ENCODE measurements around the gene BGN. TPM values are rescaled to one million over a fixed set of nuclear protein-coding genes. Genes with fewer than 3 reads are reported as not detected.

Gene BGN
- total and polyA plus RNA-seq, 8 donors, result 6.2 to 64.3 (median 16.2) TPM

GRCh38 chrX:153527208-153527607 is 32.4 kb downstream of the BGN start:
- DNase-seq, result no peak
- intact Hi-C loops (cut with DNase I; ENCODE audit: low total_unique reads), result no loop called here
- no peaks in the 10 kb centered on the region for H3K36me3 ChIP-seq
- H3K9me3 ChIP-seq, result no peaks in the 10 kb centered on the region
- TF ChIP-seq POLR2AphosphoS5 (IDR thresholded peaks at IDR 0.05), result no peak
- TF ChIP-seq CTCF (IDR thresholded peaks at IDR 0.05), result no peak
- no peak for TF ChIP-seq EP300 (IDR thresholded peaks at IDR 0.05)
- no peak for TF ChIP-seq POLR2A (IDR thresholded peaks at IDR 0.05)
- H3K27me3 ChIP-seq, result peaks cover 0 to 43% (median 27%) of the 10 kb centered on the region in 3 donors
- H3K27ac ChIP-seq, result no peak overlapping the region
- H3K4me1 ChIP-seq, result no peaks in the 10 kb centered on the region
- WGBS, 5 donors, result 75 to 90% (median 81%) methylated on average over 3 to 15 of the region's 15 CpGs
- no peak overlapping the region for H3K4me3 ChIP-seq

- no peak for DNase-seq
- intact Hi-C loops (cut with DNase I; ENCODE audit: low total_unique reads), result no loop called here
- no peaks in the 10 kb centered on the region for H3K4me1 ChIP-seq
- no peak for TF ChIP-seq EP300 (IDR thresholded peaks at IDR 0.05)
- no peak for TF ChIP-seq POLR2A (IDR thresholded peaks at IDR 0.05)
- TF ChIP-seq CTCF (IDR thresholded peaks at IDR 0.05), result no peak
- no peak for TF ChIP-seq POLR2AphosphoS5 (IDR thresholded peaks at IDR 0.05)
- no peaks in the 10 kb centered on the region for H3K36me3 ChIP-seq
- peaks cover 0 to 35% (median 19%) of the 10 kb centered on the region in 3 donors for H3K27me3 ChIP-seq
- 51 to 71% (median 66%) methylated on average over 12 to 18 of the region's 20 CpGs for WGBS, 5 donors
- H3K9me3 ChIP-seq, result no peaks in the 10 kb centered on the region
- H3K27ac ChIP-seq, result no peak overlapping the region
- no peak overlapping the region for H3K4me3 ChIP-seq
Observed at GRCh38 chrX:153530411-153531129, 35.8 kb downstream of the BGN start.

- Histone ChIP-seq H3K9me3 (no peaks in the 10 kb centered on the region), H3K27ac (no peak overlapping the region), H3K4me1 (no peaks in the 10 kb centered on the region), H3K36me3 (no peaks in the 10 kb centered on the region), H3K4me3 (no peak overlapping the region), H3K27me3 (peaks cover 0 to 19% (median 0%) of the 10 kb centered on the region in 3 donors)
- intact Hi-C loops (cut with DNase I; ENCODE audit: low total_unique reads), result no loop called here
- 71 to 80% (median 79%) methylated on average over 10 to 15 of the region's 15 CpGs for WGBS, 5 donors
- peak in 1 of 2 donors; percentile 63 for DNase-seq
- TF ChIP-seq EP300 (IDR thresholded peaks at IDR 0.05) (no peak), POLR2A (IDR thresholded peaks at IDR 0.05) (no peak), CTCF (IDR thresholded peaks at IDR 0.05) (no peak), POLR2AphosphoS5 (IDR thresholded peaks at IDR 0.05) (no peak)
Observed at GRCh38 chrX:153533091-153533490, 38.3 kb downstream of the BGN start.

GRCh38 chrX:153537080-153537479 is 42.3 kb downstream of the BGN start:
- 69 to 92% (median 79%) methylated on average over 2 to 11 of the region's 11 CpGs for WGBS, 5 donors
- Histone ChIP-seq H3K4me3 (no peak overlapping the region), H3K4me1 (no peaks in the 10 kb centered on the region), H3K27me3 (peaks cover 0 to 17% (median 7%) of the 10 kb centered on the region in 3 donors), H3K9me3 (no peaks in the 10 kb centered on the region), H3K36me3 (no peaks in the 10 kb centered on the region), H3K27ac (no peak overlapping the region)
- no peak for TF ChIP-seq POLR2AphosphoS5 (IDR thresholded peaks at IDR 0.05)
- TF ChIP-seq POLR2A (IDR thresholded peaks at IDR 0.05), result no peak
- TF ChIP-seq CTCF (IDR thresholded peaks at IDR 0.05), result no peak
- no peak for TF ChIP-seq EP300 (IDR thresholded peaks at IDR 0.05)
- no peak for DNase-seq
- intact Hi-C loops (cut with DNase I; ENCODE audit: low total_unique reads), result no loop called here

Data from stomach (tissue), 9 donors.